ENCODE results near the gene CLEC7A.

The CLEC7A gene

DNA sequence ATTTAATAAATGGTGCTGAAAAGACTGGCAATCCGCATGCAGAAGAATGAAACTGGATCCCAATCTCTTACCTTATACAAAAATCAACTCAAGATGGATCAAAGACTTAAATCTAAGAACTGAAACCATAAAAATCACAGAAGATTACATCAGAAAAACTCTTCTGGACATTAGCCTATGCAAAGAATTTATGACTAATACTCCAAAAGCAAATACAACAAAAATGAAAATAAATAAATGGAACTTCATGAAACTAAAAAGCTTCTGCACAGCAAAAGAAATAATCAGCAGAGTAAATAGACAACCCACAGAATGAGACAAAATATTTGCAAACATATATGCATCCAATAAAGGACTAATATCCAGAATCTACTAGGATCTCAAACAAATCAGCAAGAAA lies 16.9 kb downstream of the CLEC7A start:
- peak; percentile 9 for DNase-seq (ENCODE audit: low read depth)
- no peak overlapping the region for H3K4me3 ChIP-seq (ENCODE audit: low read length)

GRCh38 chr12:10111451-10111850 lies 18.5 kb downstream of the CLEC7A start:
- no peak for DNase-seq (ENCODE audit: low read depth)
- TF ChIP-seq CTCF (conservative IDR thresholded peaks at IDR 0.05; ENCODE audit: low read length): no peak
- H3K4me3 ChIP-seq (ENCODE audit: low read length): no peak overlapping the region

More for the DNA sequence above, 16.9 kb downstream of the CLEC7A start:
- TF ChIP-seq CTCF (conservative IDR thresholded peaks at IDR 0.05; ENCODE audit: low read length): no peak

GRCh38 chr12:10110256-10110844 lies 19.6 kb downstream of the CLEC7A start:
- DNase-seq (ENCODE audit: low read depth): no peak
- TF ChIP-seq CTCF (conservative IDR thresholded peaks at IDR 0.05; ENCODE audit: low read length): no peak
- H3K4me3 ChIP-seq (ENCODE audit: low read length): no peak overlapping the region

GRCh38 chr12:10102322-10102721 lies 27.7 kb downstream of the CLEC7A start:
- TF ChIP-seq CTCF (conservative IDR thresholded peaks at IDR 0.05; ENCODE audit: low read length): no peak
- no peak overlapping the region for H3K4me3 ChIP-seq (ENCODE audit: low read length)
- no peak for DNase-seq (ENCODE audit: low read depth)

GRCh38 chr12:10101648-10102220 lies 28.3 kb downstream of the CLEC7A start:
- TF ChIP-seq CTCF (conservative IDR thresholded peaks at IDR 0.05; ENCODE audit: low read length): no peak
- no peak overlapping the region for H3K4me3 ChIP-seq (ENCODE audit: low read length)
- no peak for DNase-seq (ENCODE audit: low read depth)

DNA sequence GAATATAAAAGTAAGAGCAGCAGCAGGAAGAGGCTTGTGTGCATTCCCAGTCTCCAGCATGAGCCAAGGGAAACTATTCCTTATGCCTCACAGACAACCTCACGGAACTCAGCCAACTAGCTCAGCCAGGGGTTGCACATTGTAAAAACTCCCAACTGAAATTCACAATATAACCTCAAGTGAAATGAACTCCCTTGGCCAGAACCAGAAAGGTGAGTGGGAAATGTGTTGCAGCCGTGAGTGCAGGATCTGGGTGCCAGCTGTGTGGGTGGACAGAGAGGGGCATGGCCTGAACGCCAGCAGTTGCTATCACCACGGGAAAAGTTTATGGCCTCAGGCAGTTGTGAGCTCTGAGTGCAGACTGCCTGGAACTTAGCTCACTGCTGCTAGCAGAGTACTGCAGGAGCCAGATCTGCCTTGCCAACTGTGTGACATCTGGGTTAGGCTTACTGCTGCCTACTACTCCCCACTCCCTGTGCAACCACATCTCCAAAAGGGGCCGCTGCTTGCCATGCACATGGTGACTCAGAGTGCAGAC lies 28.9 kb downstream of the CLEC7A start:
- peak; percentile 79 for DNase-seq (ENCODE audit: low read depth)
- no peak for TF ChIP-seq CTCF (conservative IDR thresholded peaks at IDR 0.05; ENCODE audit: low read length)
- H3K4me3 ChIP-seq (ENCODE audit: low read length): peak overlapping the region; percentile 17

DNA sequence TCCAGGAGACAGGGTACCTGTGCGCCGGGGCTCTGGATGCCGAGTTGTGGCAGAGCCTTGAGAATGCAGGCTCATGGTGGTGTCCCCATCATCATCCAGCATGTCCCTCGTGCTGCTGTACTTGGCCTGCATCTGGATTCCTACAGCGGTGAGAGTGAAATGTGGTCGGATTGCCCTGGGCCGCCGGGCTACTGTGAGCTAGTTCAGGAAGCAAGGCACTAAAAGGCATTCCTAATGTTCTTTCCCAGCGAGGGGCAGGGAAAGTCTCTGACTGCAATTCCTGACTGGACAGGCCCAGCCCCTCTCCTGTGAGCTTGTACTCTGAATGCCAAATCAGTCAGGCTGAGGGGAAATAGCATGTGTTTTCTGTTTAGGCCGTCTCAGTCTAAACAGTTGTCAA lies 31.2 kb downstream of the CLEC7A start, which contains the start of gene CLEC1A:
Gene CLEC1A (minus strand): TSS at position 195 of the 400 bp plus-strand sequence. CDS start 63 bp downstream, at position 132.
- peak; percentile 35 for DNase-seq (ENCODE audit: low read depth)

More for the DNA sequence above, 31.2 kb downstream of the CLEC7A start, which contains the start of gene CLEC1A:
- no peak within 1 kb of the TSS for H3K4me3 ChIP-seq (ENCODE audit: low read length)
- no peak for TF ChIP-seq CTCF (conservative IDR thresholded peaks at IDR 0.05; ENCODE audit: low read length)

Data from AG10803 (cell line).